IMR-90 (cell line): ENCODE data around the gene HOXA3. TPM values are rescaled to one million over a fixed set of nuclear protein-coding genes. Genes with fewer than 3 reads are reported as not detected.

Experiments
- ATAC-seq: fragments of 200-7000 bp; cut with Tn5 transposase; 2 replicates; pipeline ENCODE4 v1.9.1; 2020; ENCODE audit warnings: low read depth, mild to moderate bottlenecking, moderate library complexity
- BruUV-seq: library from RNA; stranded (reverse); fragments of 400-500 nt; replicated peaks from 2 replicates; lab custom pipeline; 2021; lab: Mats Ljungman, UMichigan
- CTCF ChIA-PET: fragments of 300-600 bp; formaldehyde crosslinking; extraction: SDS; loops from one replicate; lab custom pipeline; 2021; ENCODE audit warnings: antibody characterized with exemption; lab: Yijun Ruan, JAX
- POLR2A ChIA-PET: fragments of 300-600 bp; sonication (Branson Sonifier 250); formaldehyde crosslinking; loops from one replicate; lab custom pipeline; 2022; ENCODE audit warnings: antibody characterized with exemption; ENCODE audit not compliant: unreplicated experiment; lab: Charles Lee
- DNase-seq: peaks from one replicate; pipeline ENCODE4 v3.0.0; 2013
- H2AFZ ChIP-seq: replicated peaks from 2 replicates; pipeline ENCODE3; 2013; ENCODE audit warnings: low read length, mild to moderate bottlenecking; ENCODE audit not compliant: poor library complexity
- H2AK5ac ChIP-seq: 2 replicates; pipeline ENCODE4 v1.6.1; 2013; ENCODE audit warnings: low read depth, low read length, inconsistent platforms
- H2AK9ac ChIP-seq: replicated peaks from 2 replicates; pipeline ENCODE3; 2013; ENCODE audit warnings: mild to moderate bottlenecking, low read depth, low read length, moderate library complexity; ENCODE audit not compliant: poor library complexity
- H2BK120ac ChIP-seq: 2 replicates; pipeline ENCODE4 v1.6.1; 2013; ENCODE audit warnings: low read depth, low read length, inconsistent platforms
- H2BK15ac ChIP-seq: 3 replicates; pipeline ENCODE4 v1.6.1; 2013; ENCODE audit warnings: low read depth, low read length, inconsistent platforms
- H2BK20ac ChIP-seq: 2 replicates; pipeline ENCODE4 v1.6.1; 2013; ENCODE audit warnings: low read depth, mild to moderate bottlenecking, inconsistent platforms, low read length, moderate library complexity
- H2BK5ac ChIP-seq: 2 replicates; pipeline ENCODE4 v1.6.1; 2013; ENCODE audit warnings: mild to moderate bottlenecking, low read depth, low read length, inconsistent platforms; ENCODE audit not compliant: poor library complexity, severe bottlenecking
- H3K14ac ChIP-seq: replicated peaks from 2 replicates; pipeline ENCODE4 v1.6.1; 2013; ENCODE audit warnings: low read depth, low read length, inconsistent platforms
- H3K18ac ChIP-seq: 2 replicates; pipeline ENCODE4 v1.6.1; 2013; ENCODE audit warnings: low read depth, low read length, control low read depth
- H3K23ac ChIP-seq: 2 replicates; pipeline ENCODE4 v1.6.1; 2013; ENCODE audit warnings: low read depth, low read length, inconsistent platforms
- H3K27ac ChIP-seq: 2 replicates; pipeline ENCODE4 v1.5.1; 2013; ENCODE audit warnings: mild to moderate bottlenecking, control low read depth, low read length; ENCODE audit not compliant: insufficient read depth
- H3K27me3 ChIP-seq: 2 replicates; pipeline ENCODE4 v1.6.1; 2013; ENCODE audit warnings: low read length; ENCODE audit not compliant: control insufficient read depth, insufficient read depth
- H3K36me3 ChIP-seq: 2 replicates; pipeline ENCODE4 v1.6.1; 2013; ENCODE audit warnings: low read length, mixed read lengths; ENCODE audit not compliant: control insufficient read depth, insufficient read depth
- H3K4ac ChIP-seq: 2 replicates; pipeline ENCODE4 v1.6.1; 2013; ENCODE audit warnings: low read depth, low read length, inconsistent platforms
- H3K4me1 ChIP-seq: 2 replicates; pipeline ENCODE4 v1.6.1; 2013; ENCODE audit warnings: low read length, mixed read lengths; ENCODE audit not compliant: control insufficient read depth, insufficient read depth
- H3K4me2 ChIP-seq: 2 replicates; pipeline ENCODE4 v1.6.1; 2013; ENCODE audit warnings: low read depth, mild to moderate bottlenecking, control low read depth, low read length, moderate library complexity
- H3K4me3 ChIP-seq: 2 replicates; pipeline ENCODE4 v1.5.1; 2013; ENCODE audit warnings: low read depth, mild to moderate bottlenecking, control low read depth, low read length, moderate library complexity; ENCODE audit not compliant: insufficient read depth
- H3K56ac ChIP-seq: 2 replicates; pipeline ENCODE4 v1.6.1; 2013; ENCODE audit warnings: low read length, inconsistent platforms; ENCODE audit not compliant: insufficient read depth; ENCODE audit errors: extremely low read depth
- H3K79me1 ChIP-seq, 2 experiments: 2 replicates each; pipeline ENCODE4 v1.6.1; 2013; ENCODE audit warnings: low read length in 2 of 2, inconsistent platforms in 1 of 2, low read depth in 1 of 2
- H3K9ac ChIP-seq: 2 replicates; pipeline ENCODE4 v1.6.1; 2013; ENCODE audit warnings: low read depth, low read length, control low read depth
- H3K9me1 ChIP-seq: 2 replicates; pipeline ENCODE4 v1.6.1; 2013; ENCODE audit warnings: low read length, inconsistent platforms; ENCODE audit not compliant: insufficient read depth
- H3K9me3 ChIP-seq: 2 replicates; pipeline ENCODE4 v1.6.1; 2013; ENCODE audit warnings: low read length; ENCODE audit not compliant: control insufficient read depth, insufficient read depth
- H4K20me1 ChIP-seq: 2 replicates; pipeline ENCODE4 v1.6.1; 2013; ENCODE audit warnings: low read length, inconsistent platforms; ENCODE audit not compliant: insufficient read depth
- H4K5ac ChIP-seq: 2 replicates; pipeline ENCODE4 v1.6.1; 2013; ENCODE audit warnings: mild to moderate bottlenecking, low read depth, low read length, control low read depth
- H4K8ac ChIP-seq, 2 experiments: 2 replicates each; pipeline ENCODE4 v1.6.1; 2013; ENCODE audit warnings: low read depth in 2 of 2, low read length in 2 of 2, control low read depth in 1 of 2, inconsistent platforms in 1 of 2
- H4K91ac ChIP-seq: 2 replicates; pipeline ENCODE4 v1.6.1; 2013; ENCODE audit warnings: low read depth, low read length, inconsistent platforms; ENCODE audit not compliant: insufficient read depth
- FOS ChIP-seq: fragments of 150-350 bp; IDR thresholded peaks from 2 replicates; pipeline ENCODE4 v1.6.1; 2016; ENCODE audit warnings: low read depth, low read length
- MAZ ChIP-seq: IDR thresholded peaks from 2 replicates; pipeline ENCODE4 v1.6.1; 2012; ENCODE audit warnings: low read depth, mild to moderate bottlenecking, low read length, improper control_type of control experiment, moderate library complexity, borderline replicate concordance
- POLR2A ChIP-seq: IDR thresholded peaks from 2 replicates; pipeline ENCODE4 v1.6.1; 2012; ENCODE audit warnings: mild to moderate bottlenecking, low read depth, low read length
- WGBS, 2 experiments: methylation state at CpG; one replicate each; pipeline versions ENCODE4 v1.1.5 to v1.1.7; 2013; ENCODE audit warnings: missing lambda C conversion rate in 2 of 2; ENCODE audit not compliant: insufficient read length in 1 of 2; ENCODE audit errors: extremely low coverage in 2 of 2; 5-methylcytosine and 5-hydroxymethylcytosine counted together
- dilution Hi-C: fragments of 300-500 bp; cut with HindIII; formaldehyde crosslinking; loops from one replicate; pipeline ENCODE4 v1.14.3; 2018; ENCODE audit warnings: low sequenced_read_pairs; ENCODE audit not compliant: unreplicated experiment
- in situ Hi-C: fragments of 300-500 bp; cut with MboI; formaldehyde crosslinking; loops from 3 replicates; pipeline ENCODE4 v1.14.3; 2019; ENCODE audit warnings: low sequenced_read_pairs, inconsistent platforms, mixed read lengths
- intact Hi-C: fragments of 100-400 bp; cut with micrococcal nuclease; formaldehyde crosslinking; loops from 2 replicates; pipeline ENCODE4 v1.10.0; 2022
- polyA plus RNA-seq, 3 experiments: library from polyadenylated mRNA; depleted of rRNA; stranded (reverse); fragments of >200 nt; gene quantifications; 2 replicates each; pipeline ENCODE4 v1.2.3, GENCODE V29; 2012; ENCODE audit warnings: low replicate concordance in 1 of 3
- total RNA-seq: library from RNA; depleted of rRNA; stranded (reverse); fragments of >200 nt; gene quantifications from 2 replicates; pipeline ENCODE4 v1.2.3, GENCODE V29; 2012

Gene HOXA3
- total and polyA plus RNA-seq, 2 of the 4 experiments (the other 2 are of a cell fraction): 0.90 to 5.4 TPM

DNA sequence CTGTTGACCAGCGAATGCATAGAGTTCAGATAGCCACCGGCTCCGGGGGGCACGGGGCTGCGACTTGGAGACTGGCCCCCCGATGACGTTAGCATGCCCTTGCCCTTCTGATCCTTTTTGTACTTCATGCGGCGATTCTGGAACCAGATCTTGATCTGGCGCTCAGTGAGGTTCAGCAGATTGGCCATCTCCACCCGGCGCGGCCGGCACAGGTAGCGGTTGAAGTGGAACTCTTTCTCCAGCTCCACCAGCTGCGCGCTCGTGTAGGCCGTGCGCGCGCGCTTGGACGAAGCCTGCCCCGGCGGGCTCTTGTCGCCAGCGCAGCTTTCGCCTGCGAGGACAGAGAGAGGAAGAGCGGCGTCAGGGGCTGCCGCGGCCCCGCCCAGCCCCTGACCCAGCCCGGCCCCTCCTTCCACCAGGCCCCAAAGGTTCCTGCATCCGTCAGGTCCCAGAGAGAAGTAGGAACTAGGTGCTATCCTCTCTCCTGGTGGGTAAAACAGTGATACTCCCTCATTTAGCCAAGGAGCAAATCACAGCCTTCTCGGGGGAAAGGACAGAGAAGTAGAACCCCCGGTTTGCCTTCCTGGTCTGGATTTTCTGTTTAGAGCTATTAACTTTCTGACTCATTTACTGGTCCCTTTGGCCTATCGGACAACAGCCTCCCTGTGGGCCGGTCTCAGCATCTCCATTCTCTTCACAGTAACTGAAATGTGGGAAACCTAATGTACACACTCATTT is 43.8 kb downstream of the HOXA3 start:
- TF ChIP-seq FOS: 0 out of 2 replicates have a peak, but pooled peaks have one; percentile 22
- TF ChIP-seq POLR2A: peak; percentile 64
- TF ChIP-seq MAZ: no peak
- Histone ChIP-seq H3K27me3 (no peaks in the 10 kb centered on the region), H3K79me1 (peaks cover 0 to 42% of the 10 kb centered on the region in 2 experiments; a peak in 2 of 4 replicates), H3K27ac (peak overlapping the region; percentile 98), H2AK9ac (peak overlapping the region; percentile 81), H4K8ac (peak overlapping the region; percentile 53 to 82), H3K4me1 (peaks cover 43% of the 10 kb centered on the region), H2BK120ac (peak overlapping the region; percentile 90), H3K14ac (peak overlapping the region; percentile 90), H3K9me1 (peaks cover 13% of the 10 kb centered on the region; the same call in 1 of the 2 replicates), H3K56ac (peak overlapping the region; percentile 97), H4K91ac (peak overlapping the region; percentile 84), H3K9ac (peak overlapping the region; percentile 92), H4K5ac (peak overlapping the region; percentile 91), H2BK15ac (no peak overlapping the region; the same call in 2 of the 3 replicates), H3K18ac (peak overlapping the region; percentile 90), H3K36me3 (peaks cover 9% of the 10 kb centered on the region; the same call in 1 of the 2 replicates), H3K23ac (peak overlapping the region; percentile 98), H2BK5ac (peak overlapping the region; percentile 95), H3K4me3 (peak overlapping the region; percentile 45), H3K4ac (peak overlapping the region; percentile 92), H2AK5ac (peak overlapping the region; percentile 81), H2BK20ac (peak overlapping the region; percentile 92), H3K9me3 (no peaks in the 10 kb centered on the region), H3K4me2 (peak overlapping the region; percentile 85), H2AFZ (peak overlapping the region; percentile 87), H4K20me1 (peaks cover 9% of the 10 kb centered on the region; the same call in 1 of the 2 replicates)
- POLR2A ChIA-PET: interaction anchor here (0.6 to 1.3 kb wide), 4 partner anchors 9 to 1032 kb away, joined by 3 to 14 read pairs (median 4); partner anchors contain the start of gene HOXA5
- dilution Hi-C loops: no loop called here
- ATAC-seq: peak; percentile 47
- peak; percentile 88 for DNase-seq
- no TSS peak for BruUV-seq
- WGBS, 2 experiments: 2% methylated on average over 12 of the region's 41 CpGs; no CpG with 5 or more reads in 1 of the 2 experiments
- CTCF ChIA-PET: interaction anchor here (1.0 to 1.1 kb wide), 2 partner anchors 36 to 418 kb away, joined by 3 to 4 read pairs; no protein-coding TSS in a partner anchor
- intact Hi-C loops: no loop called here
- in situ Hi-C loops: loop anchor here (10.0 kb wide), 1 partner anchor 914 kb away; no protein-coding TSS in a partner anchor
